Loucy (cell line): ENCODE measurements around the gene UNC5A.

ENCODE experiments used
- H2AFZ ChIP-seq: fragments of 200-600 bp; sonication (generic); 2 replicates; pipeline ENCODE4 v1.6.0; 2016; ENCODE audit warnings: antibody characterized with exemption, mild to moderate bottlenecking, low read length, moderate library complexity
- H3F3A ChIP-seq: fragments of 200-600 bp; 2 replicates; pipeline ENCODE4 v1.6.0; 2016; ENCODE audit warnings: antibody characterized with exemption, low read depth, mild to moderate bottlenecking
- H3K27me3 ChIP-seq: fragments of 200-600 bp; sonication (generic); 2 replicates; pipeline ENCODE4 v1.6.1; 2014; ENCODE audit warnings: low read length, mild to moderate bottlenecking; ENCODE audit not compliant: insufficient read depth, poor library complexity, severe bottlenecking
- H3K36me3 ChIP-seq: fragments of 200-600 bp; sonication (generic); 2 replicates; pipeline ENCODE4 v1.6.1; 2016; ENCODE audit warnings: low read length; ENCODE audit not compliant: insufficient read depth
- H3K4me1 ChIP-seq: fragments of 200-600 bp; sonication (generic); 2 replicates; pipeline ENCODE4 v1.5.1; 2014; ENCODE audit warnings: low read length, mild to moderate bottlenecking; ENCODE audit not compliant: insufficient read depth, poor library complexity, severe bottlenecking
- H3K4me2 ChIP-seq: fragments of 200-600 bp; sonication (generic); 2 replicates; pipeline ENCODE4 v1.6.0; 2014; ENCODE audit warnings: antibody characterized with exemption, low read length, low read depth, mild to moderate bottlenecking; ENCODE audit not compliant: poor library complexity, severe bottlenecking
- H3K4me3 ChIP-seq: fragments of 200-600 bp; sonication (generic); 2 replicates; pipeline ENCODE4 v1.5.1; 2014; ENCODE audit warnings: low read length, mild to moderate bottlenecking, mixed read lengths; ENCODE audit not compliant: poor library complexity, severe bottlenecking
- H3K79me2 ChIP-seq: fragments of 200-600 bp; sonication (generic); 2 replicates; pipeline ENCODE4 v1.6.1; 2014; ENCODE audit warnings: low read length; ENCODE audit not compliant: insufficient read depth
- H3K9ac ChIP-seq: fragments of 200-600 bp; sonication (generic); 2 replicates; pipeline ENCODE4 v1.6.0; 2014; ENCODE audit warnings: mild to moderate bottlenecking, low read depth, low read length, moderate library complexity; ENCODE audit not compliant: poor library complexity, severe bottlenecking
- H3K9me2 ChIP-seq: fragments of 200-600 bp; sonication (generic); replicated peaks from 2 replicates; pipeline ENCODE4 v1.6.1; 2016; ENCODE audit warnings: low read depth, low read length, mixed read lengths
- H3K9me3 ChIP-seq: fragments of 200-600 bp; sonication (generic); 2 replicates; pipeline ENCODE4 v1.6.1; 2014; ENCODE audit warnings: mild to moderate bottlenecking, antibody characterized with exemption, low read length, low read depth; ENCODE audit not compliant: insufficient read depth
- H4K20me1 ChIP-seq: fragments of 200-600 bp; sonication (generic); 2 replicates; pipeline ENCODE4 v1.6.0; 2014; ENCODE audit warnings: antibody characterized with exemption, low read length, mild to moderate bottlenecking; ENCODE audit not compliant: insufficient read depth, poor library complexity, severe bottlenecking
- EZH2phosphoT487 ChIP-seq: fragments of 200-600 bp; IDR thresholded peaks from 2 replicates; pipeline ENCODE4 v1.6.1; 2018; ENCODE audit warnings: antibody characterized with exemption, mild to moderate bottlenecking, moderate library complexity, borderline replicate concordance
- TF ChIP-seq, protein P1 (sequence below): fragments of 200-600 bp; sonication (generic); conservative IDR thresholded peaks from 2 replicates; pipeline ENCODE4 v1.5.1; 2014; ENCODE audit warnings: mild to moderate bottlenecking, antibody characterized with exemption, low read length

The UNC5A gene

DNA sequence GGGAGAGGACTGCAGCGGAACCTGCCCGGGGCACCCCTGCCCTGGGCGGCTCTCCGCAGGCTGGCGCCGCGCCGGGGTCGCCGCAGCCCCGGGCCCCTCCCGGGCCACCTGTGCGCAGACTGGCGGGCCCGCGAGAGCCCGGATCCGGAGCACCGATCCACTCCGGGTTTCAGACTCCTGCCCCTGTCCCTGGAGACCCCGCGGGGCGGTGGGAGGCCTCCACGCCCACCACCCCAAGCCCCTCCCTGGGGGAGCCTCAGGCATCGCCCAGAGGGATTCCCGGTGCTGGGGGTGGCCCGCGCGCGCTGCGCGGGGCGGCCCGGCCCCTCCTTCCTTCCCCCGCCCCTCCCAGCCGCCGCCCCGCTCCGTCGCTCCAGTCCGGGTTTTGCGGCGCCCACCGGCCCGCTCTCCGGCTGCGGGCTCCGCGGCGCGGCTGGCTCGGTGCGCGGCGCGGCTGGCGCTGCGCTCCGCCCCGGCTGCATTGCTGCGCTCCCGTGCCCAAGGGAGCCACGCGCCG is at the start of gene UNC5A:
TSS of gene UNC5A (plus strand) at position 479 of the 517 bp plus-strand sequence. CDS start 192 bp downstream, outside the sequence.
- H3K27me3 ChIP-seq: no peaks in the 10 kb centered on the region
- no peak within 1 kb of the TSS for H3K9ac ChIP-seq
- H3K4me2 ChIP-seq: no peak within 1 kb of the TSS
- H3K36me3 ChIP-seq: no peaks in the 10 kb centered on the region
- no peaks in the 10 kb centered on the region for H4K20me1 ChIP-seq
- no peaks in the 10 kb centered on the region for H3K4me1 ChIP-seq
- H3K9me2 ChIP-seq: no peaks in the 10 kb centered on the region
- TF ChIP-seq EZH2phosphoT487: no peak
- TF ChIP-seq, protein P1, sequence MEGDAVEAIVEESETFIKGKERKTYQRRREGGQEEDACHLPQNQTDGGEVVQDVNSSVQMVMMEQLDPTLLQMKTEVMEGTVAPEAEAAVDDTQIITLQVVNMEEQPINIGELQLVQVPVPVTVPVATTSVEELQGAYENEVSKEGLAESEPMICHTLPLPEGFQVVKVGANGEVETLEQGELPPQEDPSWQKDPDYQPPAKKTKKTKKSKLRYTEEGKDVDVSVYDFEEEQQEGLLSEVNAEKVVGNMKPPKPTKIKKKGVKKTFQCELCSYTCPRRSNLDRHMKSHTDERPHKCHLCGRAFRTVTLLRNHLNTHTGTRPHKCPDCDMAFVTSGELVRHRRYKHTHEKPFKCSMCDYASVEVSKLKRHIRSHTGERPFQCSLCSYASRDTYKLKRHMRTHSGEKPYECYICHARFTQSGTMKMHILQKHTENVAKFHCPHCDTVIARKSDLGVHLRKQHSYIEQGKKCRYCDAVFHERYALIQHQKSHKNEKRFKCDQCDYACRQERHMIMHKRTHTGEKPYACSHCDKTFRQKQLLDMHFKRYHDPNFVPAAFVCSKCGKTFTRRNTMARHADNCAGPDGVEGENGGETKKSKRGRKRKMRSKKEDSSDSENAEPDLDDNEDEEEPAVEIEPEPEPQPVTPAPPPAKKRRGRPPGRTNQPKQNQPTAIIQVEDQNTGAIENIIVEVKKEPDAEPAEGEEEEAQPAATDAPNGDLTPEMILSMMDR: no peak
- no peak within 1 kb of the TSS for H3K4me3 ChIP-seq
- no peak within 1 kb of the TSS for H2AFZ ChIP-seq
- no peaks in the 10 kb centered on the region for H3K9me3 ChIP-seq
- no peaks in the 10 kb centered on the region for H3F3A ChIP-seq
- H3K79me2 ChIP-seq: no peaks in the 10 kb centered on the region

DNA sequence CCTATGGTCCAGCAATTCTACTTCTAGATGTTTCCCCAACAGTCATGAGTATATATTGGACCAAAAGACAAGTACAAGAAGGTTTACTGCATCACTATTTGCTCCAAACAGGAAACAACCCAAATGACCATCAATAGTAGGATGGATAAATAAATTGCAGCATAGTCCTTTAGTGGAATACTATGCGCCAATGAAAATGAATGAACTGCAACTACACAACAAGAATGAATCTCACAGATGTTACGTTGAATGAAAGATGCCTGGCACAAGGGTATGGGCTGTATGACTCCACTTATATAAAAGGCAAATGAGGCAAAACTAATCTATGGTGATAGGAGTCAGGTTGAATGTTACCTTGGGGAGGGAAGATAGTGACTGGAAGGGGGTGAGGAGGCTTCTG is 48.6 kb upstream of the UNC5A start:
- Histone ChIP-seq H4K20me1 (no peaks in the 10 kb centered on the region), H3K4me3 (no peak overlapping the region), H3K27me3 (no peaks in the 10 kb centered on the region), H3K9me2 (no peaks in the 10 kb centered on the region), H2AFZ (no peak overlapping the region), H3K9ac (no peak overlapping the region), H3K4me2 (no peak overlapping the region), H3F3A (no peaks in the 10 kb centered on the region), H3K4me1 (no peaks in the 10 kb centered on the region), H3K36me3 (no peaks in the 10 kb centered on the region), H3K79me2 (no peaks in the 10 kb centered on the region), H3K9me3 (no peaks in the 10 kb centered on the region)
- TF ChIP-seq EZH2phosphoT487: no peak
- TF ChIP-seq, protein P1: no peak

GRCh38 chr5:176762489-176762888 is 47.9 kb upstream of the UNC5A start:
- no peaks in the 10 kb centered on the region for H3K4me1 ChIP-seq
- no peaks in the 10 kb centered on the region for H3K27me3 ChIP-seq
- TF ChIP-seq EZH2phosphoT487: no peak
- TF ChIP-seq, protein P1: no peak
- no peak overlapping the region for H3K4me3 ChIP-seq
- no peak overlapping the region for H3K9ac ChIP-seq
- no peaks in the 10 kb centered on the region for H3K9me2 ChIP-seq
- H3K36me3 ChIP-seq: no peaks in the 10 kb centered on the region
- H3K9me3 ChIP-seq: no peaks in the 10 kb centered on the region
- H3K4me2 ChIP-seq: no peak overlapping the region
- no peaks in the 10 kb centered on the region for H4K20me1 ChIP-seq
- H3F3A ChIP-seq: no peaks in the 10 kb centered on the region
- H3K79me2 ChIP-seq: no peaks in the 10 kb centered on the region
- H2AFZ ChIP-seq: no peak overlapping the region
